IPS DF 6.9 (cell line): ENCODE measurements around the gene RCAN1.

ENCODE experiments used
- DNase-seq: peaks from one replicate; pipeline ENCODE4 v3.0.0-alpha.2; 2013; ENCODE audit warnings: low read depth, low spot score
- H3K27ac ChIP-seq: one replicate; pipeline ENCODE4 v1.5.1; 2013; ENCODE audit warnings: low read length, control low read depth
- H3K27me3 ChIP-seq: 2 replicates; pipeline ENCODE4 v1.6.1; 2013; ENCODE audit warnings: mild to moderate bottlenecking, low read length; ENCODE audit not compliant: control insufficient read depth, insufficient read depth
- H3K36me3 ChIP-seq: 2 replicates; pipeline ENCODE4 v1.6.1; 2013; ENCODE audit warnings: low read length; ENCODE audit not compliant: control insufficient read depth, insufficient read depth
- H3K4me1 ChIP-seq: 2 replicates; pipeline ENCODE4 v1.6.1; 2013; ENCODE audit warnings: low read length; ENCODE audit not compliant: control insufficient read depth, insufficient read depth
- H3K4me3 ChIP-seq: 2 replicates; pipeline ENCODE4 v1.5.1; 2013; ENCODE audit warnings: mild to moderate bottlenecking, low read length
- H3K9me3 ChIP-seq: 2 replicates; pipeline ENCODE4 v1.6.1; 2013; ENCODE audit warnings: low read length, inconsistent platforms; ENCODE audit not compliant: control insufficient read depth, insufficient read depth
- WGBS: extraction: QIAGEN DNeasy Blood & Tissue Kit; methylation state at CpG from one replicate; pipeline ENCODE4 v1.1.7; 2013; ENCODE audit warnings: mixed read lengths, missing lambda C conversion rate; ENCODE audit not compliant: insufficient read length, insufficient coverage; 5-methylcytosine and 5-hydroxymethylcytosine counted together

Gene RCAN1

DNA sequence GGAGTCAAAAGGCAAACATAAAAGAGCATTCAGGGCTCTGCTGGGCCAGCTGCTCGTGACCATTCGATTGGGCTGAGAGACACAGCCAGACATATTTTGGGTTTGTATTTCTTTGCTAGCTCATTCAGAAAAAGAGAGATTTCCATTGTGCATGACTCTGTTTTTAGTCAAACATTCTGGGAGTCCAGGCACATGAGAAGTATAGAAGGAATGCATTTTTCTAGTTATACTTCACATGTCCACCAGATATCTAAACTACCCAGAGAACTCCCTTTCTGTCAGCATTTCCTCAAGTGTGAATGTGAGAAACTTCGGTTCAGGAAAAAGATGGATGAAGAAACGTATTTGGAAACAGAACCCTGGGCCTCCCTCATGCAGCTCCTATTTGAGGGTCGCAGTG lies 96.6 kb downstream of the RCAN1 start:
- Histone ChIP-seq H3K27ac (no peak overlapping the region), H3K27me3 (no peaks in the 10 kb centered on the region), H3K4me3 (no peak overlapping the region), H3K36me3 (no peaks in the 10 kb centered on the region), H3K4me1 (peaks cover 1% of the 10 kb centered on the region; the same call in 1 of the 2 replicates), H3K9me3 (no peaks in the 10 kb centered on the region)
- WGBS: no CpG with 5 or more reads among the region's 5 CpGs
- no peak for DNase-seq

DNA sequence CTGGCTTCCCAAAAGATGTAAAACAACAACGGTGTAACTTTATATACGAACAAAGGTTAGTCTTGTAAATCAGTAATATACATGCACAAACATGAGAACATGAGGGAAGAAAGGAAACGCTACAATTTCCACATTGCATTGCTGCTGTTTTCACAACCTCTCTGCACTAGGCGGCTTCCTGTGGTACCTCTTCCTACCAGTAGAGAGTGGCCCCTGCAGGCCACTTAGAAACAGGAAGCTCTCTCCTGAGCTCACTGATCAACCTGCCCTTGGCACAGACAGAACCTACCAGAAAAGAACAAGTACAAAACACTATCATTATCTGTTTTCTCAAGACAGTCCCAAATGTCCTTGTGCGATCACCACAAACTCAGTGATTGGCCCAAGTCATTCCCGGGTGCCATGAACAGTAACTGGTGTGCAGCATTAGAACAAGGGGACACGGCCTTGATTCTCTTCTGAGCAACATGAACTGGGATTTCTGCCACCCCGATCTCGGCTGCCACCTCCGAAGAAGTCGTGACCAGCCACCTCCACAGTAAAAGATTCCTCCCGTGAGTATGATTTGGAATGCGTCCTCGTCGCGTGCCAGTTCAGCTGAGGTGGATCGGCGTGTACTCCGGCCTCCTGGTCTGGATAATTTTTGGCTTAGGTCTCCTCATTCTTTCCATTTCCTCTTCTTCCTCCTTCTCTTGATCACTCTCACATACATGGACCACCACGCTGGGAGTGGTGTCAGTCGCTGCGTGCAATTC lies 97.2 kb downstream of the RCAN1 start:
- H3K9me3 ChIP-seq: no peaks in the 10 kb centered on the region
- no peak overlapping the region for H3K4me3 ChIP-seq
- WGBS: no CpG with 5 or more reads among the region's 22 CpGs
- H3K4me1 ChIP-seq: no peaks in the 10 kb centered on the region; the same call in 1 of the 2 replicates
- no peak for DNase-seq
- no peaks in the 10 kb centered on the region for H3K27me3 ChIP-seq
- no peak overlapping the region for H3K27ac ChIP-seq
- no peaks in the 10 kb centered on the region for H3K36me3 ChIP-seq

DNA sequence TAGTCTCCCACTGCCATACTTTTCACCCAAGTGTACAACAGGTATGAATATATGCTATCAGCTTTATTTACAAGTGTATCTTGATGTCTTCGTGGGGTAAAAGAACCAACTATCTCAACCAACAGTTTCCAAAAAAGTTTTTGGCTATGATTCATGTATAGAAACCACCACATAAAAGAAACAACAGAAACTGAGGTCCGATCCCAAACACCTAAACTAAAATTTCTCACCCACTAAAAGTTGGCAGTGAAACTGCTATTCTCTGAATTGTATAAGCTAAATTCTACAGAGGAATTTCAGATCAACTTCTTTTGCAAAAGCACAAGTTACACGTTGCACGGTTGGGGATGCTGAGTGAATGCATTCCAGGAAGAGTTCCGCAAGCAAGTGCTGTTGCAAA lies 97.9 kb downstream of the RCAN1 start:
- H3K4me1 ChIP-seq: no peaks in the 10 kb centered on the region
- no CpG with 5 or more reads among the region's 5 CpGs for WGBS
- H3K27ac ChIP-seq: no peak overlapping the region
- H3K27me3 ChIP-seq: no peaks in the 10 kb centered on the region
- DNase-seq: no peak
- H3K9me3 ChIP-seq: no peaks in the 10 kb centered on the region
- no peak overlapping the region for H3K4me3 ChIP-seq
- no peaks in the 10 kb centered on the region for H3K36me3 ChIP-seq

DNA sequence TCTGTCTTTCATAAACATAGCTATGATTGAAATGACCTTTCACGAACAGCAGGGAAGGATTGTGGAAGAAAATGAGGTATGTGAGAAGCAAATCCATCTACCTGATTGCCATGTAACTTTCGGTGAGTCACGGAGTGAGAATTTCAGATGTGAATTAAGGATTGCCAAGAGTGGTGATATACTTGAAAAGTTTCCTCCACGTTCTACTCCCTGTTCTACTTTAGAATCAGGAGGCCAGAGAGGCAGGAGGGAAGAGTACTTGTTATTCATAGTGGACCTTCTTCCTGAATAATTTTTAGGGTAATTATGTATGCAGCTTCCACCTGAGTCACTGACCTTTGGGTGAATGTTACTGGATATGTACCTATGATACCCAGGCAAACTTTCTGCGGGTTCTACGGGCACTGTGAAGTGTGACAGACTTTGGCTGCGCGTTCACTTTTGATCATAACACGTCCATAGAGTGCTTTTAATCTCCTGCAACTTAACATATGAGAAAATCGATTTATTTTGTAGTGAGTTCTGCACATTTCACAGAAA lies 100.3 kb downstream of the RCAN1 start:
- H3K4me3 ChIP-seq: no peak overlapping the region
- WGBS: no CpG with 5 or more reads among the region's 10 CpGs

DNA sequence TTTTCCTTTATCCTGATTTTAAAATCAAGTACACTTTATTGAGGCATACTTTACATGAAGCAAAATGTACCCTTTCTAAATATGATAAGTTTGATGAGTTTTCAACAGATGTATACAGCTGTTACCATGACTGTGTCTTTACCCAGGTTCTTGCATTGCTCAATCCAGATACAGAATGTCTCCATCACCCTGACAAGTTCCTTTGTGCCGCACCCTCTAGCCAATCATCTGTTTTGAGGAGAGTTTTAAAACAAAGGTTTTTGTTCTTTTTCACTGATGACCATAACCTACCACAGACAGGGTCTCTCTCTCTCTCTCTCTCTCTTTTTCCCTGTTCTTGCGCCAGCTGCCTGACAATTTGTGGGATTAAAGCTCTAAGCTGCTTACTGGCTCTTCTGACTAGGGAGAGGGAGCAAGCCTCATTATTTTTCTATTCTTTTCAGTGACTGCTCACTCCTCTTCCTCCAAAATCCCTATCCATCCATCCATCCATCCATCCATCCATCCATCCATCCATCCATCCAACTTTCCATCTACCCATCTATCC lies 101.7 kb downstream of the RCAN1 start:
- Histone ChIP-seq H3K36me3 (no peaks in the 10 kb centered on the region), H3K4me1 (no peaks in the 10 kb centered on the region), H3K4me3 (no peak overlapping the region), H3K27me3 (no peaks in the 10 kb centered on the region), H3K9me3 (no peaks in the 10 kb centered on the region), H3K27ac (no peak overlapping the region)
- DNase-seq: no peak
- no CpG with 5 or more reads among the region's 2 CpGs for WGBS

More for the DNA sequence above, 100.3 kb downstream of the RCAN1 start:
- no peaks in the 10 kb centered on the region for H3K36me3 ChIP-seq
- H3K27me3 ChIP-seq: no peaks in the 10 kb centered on the region
- H3K27ac ChIP-seq: no peak overlapping the region
- no peaks in the 10 kb centered on the region for H3K4me1 ChIP-seq
- DNase-seq: no peak
- no peaks in the 10 kb centered on the region for H3K9me3 ChIP-seq

DNA sequence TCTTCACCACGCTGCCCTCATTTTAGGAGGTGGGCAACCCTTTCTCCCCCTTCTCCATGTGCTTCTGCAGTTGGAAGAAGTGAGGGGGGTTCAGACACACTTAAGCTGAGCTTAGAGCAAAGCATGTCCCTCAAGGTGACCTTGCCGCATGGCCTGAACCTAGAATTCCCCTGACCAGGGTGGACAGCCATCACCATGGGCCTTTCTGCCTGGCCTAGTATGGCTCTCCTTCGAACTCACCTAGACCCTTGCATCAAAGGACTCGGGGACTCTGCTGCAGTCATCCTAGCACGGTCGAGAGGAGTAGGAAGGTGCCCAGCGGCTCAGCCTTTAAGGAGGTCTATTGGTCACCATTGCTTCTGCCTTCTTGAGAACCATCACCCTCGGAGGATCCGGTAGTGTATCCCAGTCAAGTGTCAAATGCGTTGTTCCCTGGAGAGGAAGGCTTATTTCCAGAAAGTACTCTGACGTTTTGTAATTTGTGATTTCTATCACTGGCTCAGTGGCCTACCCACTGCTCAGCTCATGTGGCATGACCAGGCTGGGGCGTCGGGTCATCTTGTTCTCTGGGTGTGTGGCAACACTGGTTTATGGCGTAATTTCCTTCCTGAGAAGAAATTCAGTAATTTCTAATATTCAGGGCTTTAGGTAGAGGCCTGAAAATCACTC lies 103.0 kb downstream of the RCAN1 start, which contains the start of gene KCNE1:
KCNE1 (minus strand) TSS at position 424 of the 669 bp plus-strand sequence. CDS start 62,576 bp downstream, outside the sequence.
- no peaks in the 10 kb centered on the region for H3K36me3 ChIP-seq
- H3K27me3 ChIP-seq: no peaks in the 10 kb centered on the region
- H3K27ac ChIP-seq: no peak within 1 kb of the TSS
- no peaks in the 10 kb centered on the region for H3K9me3 ChIP-seq
- no peak within 1 kb of the TSS for H3K4me3 ChIP-seq
- no peak for DNase-seq
- no peaks in the 10 kb centered on the region for H3K4me1 ChIP-seq
- no CpG with 5 or more reads among the region's 14 CpGs for WGBS

DNA sequence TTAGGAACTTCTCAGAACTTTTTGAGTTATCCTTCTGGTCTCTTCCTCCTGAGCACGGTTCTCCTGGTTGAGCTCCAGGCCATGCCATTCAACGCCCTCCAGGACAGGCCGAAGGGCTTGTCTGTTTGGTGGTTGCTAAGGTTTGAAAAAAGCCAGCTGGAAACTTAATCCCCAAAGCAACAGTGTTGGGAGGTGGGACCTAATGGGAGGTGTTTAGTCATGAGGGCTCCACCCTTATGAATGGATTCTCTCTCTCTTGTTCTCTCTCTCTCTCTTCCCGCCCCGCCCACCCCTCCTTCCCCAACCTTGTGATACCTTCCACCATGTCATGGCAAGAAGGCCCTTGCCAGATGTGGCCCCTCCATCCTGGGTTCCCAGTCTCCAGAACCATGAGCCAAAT lies 103.7 kb downstream of the RCAN1 start:
- Histone ChIP-seq H3K4me3 (no peak overlapping the region), H3K27me3 (no peaks in the 10 kb centered on the region), H3K9me3 (no peaks in the 10 kb centered on the region), H3K27ac (no peak overlapping the region), H3K4me1 (no peaks in the 10 kb centered on the region), H3K36me3 (no peaks in the 10 kb centered on the region)
- DNase-seq: no peak
- no CpG with 5 or more reads among the region's 5 CpGs for WGBS

DNA sequence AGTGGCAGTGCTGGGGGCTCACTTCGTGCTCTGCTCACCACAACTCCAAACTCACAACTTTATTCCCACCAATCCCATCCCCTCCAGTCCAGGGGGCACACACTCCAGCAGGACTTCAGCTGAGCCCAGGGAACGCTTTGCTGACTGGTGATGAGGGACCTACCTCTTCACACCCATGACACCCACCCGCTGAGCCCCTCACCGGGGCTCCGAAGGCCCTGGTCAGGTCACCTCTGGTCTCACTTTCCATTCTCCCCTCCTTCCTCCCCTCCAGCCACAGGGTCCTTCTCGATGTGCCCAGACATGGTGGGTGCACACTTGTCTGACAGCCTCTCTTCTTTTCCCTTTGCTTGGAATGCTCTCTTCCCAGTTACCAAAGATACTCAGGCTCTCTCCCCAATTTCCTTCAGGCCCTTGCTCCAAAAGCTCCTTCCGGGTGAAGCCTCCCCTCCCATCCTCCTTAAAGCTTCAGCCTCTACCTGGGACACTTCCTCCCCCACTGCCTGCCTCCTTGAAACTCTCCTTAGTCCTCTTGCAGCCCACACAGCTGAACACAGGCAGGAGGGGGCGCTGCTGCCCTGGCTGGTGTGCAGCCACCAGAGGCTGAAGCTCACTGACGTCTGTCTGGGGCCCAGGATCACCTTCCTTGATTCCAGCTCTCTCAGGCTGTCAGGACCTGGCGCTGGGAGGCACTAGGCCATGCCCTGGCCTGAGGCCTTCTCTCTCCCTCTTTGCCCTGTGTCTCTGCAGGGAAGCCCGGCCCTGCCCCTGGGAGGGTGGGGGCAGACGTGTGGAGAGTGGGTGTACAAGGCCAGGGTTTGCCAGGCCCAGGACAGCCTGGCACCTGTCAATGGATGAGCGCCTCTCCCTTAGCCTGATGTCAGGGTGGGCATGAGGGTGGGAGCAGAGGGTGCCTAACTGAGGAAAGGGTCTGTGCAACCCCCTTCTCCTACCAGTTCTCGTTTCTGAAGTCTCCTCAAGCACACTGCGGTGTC lies 104.5 kb downstream of the RCAN1 start:
- H3K27ac ChIP-seq: no peak overlapping the region
- H3K9me3 ChIP-seq: no peaks in the 10 kb centered on the region
- H3K27me3 ChIP-seq: no peaks in the 10 kb centered on the region
- no CpG with 5 or more reads among the region's 15 CpGs for WGBS
- no peaks in the 10 kb centered on the region for H3K4me1 ChIP-seq
- no peak overlapping the region for H3K4me3 ChIP-seq
- H3K36me3 ChIP-seq: no peaks in the 10 kb centered on the region
- no peak for DNase-seq

DNA sequence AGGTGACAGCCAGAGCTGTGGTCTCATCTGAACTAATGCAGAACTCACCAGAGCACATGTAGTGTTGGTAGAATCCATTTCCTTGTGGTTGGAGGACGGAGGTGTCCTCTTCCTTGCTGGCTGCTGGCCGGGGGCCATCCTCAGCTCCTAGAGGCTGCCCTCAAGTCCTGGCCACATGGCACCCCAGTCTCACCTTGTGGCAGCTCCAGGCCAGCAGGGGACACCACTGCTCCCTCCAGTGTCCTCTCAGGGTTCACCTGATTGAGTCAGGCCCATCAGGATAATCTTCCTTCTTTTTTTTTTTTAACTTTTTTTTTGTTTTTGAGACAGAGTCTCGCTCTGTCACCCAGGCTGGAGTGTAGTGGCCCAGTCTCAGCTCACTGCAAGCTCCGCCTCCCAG lies 105.8 kb downstream of the RCAN1 start:
- Histone ChIP-seq H3K27ac (no peak overlapping the region), H3K36me3 (no peaks in the 10 kb centered on the region), H3K27me3 (no peaks in the 10 kb centered on the region), H3K4me1 (no peaks in the 10 kb centered on the region), H3K4me3 (no peak overlapping the region), H3K9me3 (no peaks in the 10 kb centered on the region)
- WGBS: no CpG with 5 or more reads among the region's 4 CpGs
- DNase-seq: no peak

DNA sequence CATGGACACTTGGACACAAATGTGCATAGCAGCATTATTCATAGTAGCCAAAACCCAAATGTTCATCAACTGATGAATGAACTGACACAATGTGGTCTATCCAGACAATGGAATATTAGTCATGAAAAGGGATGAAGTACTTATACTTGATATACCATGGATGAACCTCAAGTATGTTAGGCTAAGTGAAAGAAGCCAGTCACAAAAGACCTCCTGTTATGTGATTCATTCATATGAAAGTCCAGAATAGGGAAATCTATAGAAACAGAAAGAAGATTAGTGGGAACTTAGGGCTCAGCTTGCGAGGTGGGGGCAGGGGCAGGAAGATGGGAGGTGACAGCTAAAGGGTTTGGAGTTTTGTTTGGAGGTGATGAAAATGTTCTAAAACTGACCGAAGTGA lies 110.3 kb downstream of the RCAN1 start:
- no peaks in the 10 kb centered on the region for H3K36me3 ChIP-seq
- WGBS: no CpG with 5 or more reads among the region's 2 CpGs
- H3K4me3 ChIP-seq: no peak overlapping the region
- no peaks in the 10 kb centered on the region for H3K27me3 ChIP-seq
- no peak for DNase-seq
- H3K9me3 ChIP-seq: no peaks in the 10 kb centered on the region
- H3K27ac ChIP-seq: no peak overlapping the region
- no peaks in the 10 kb centered on the region for H3K4me1 ChIP-seq
